GM12874 (cell line): ENCODE data around the gene LCMT2.

Experiments
- TF ChIP-seq, protein P1 (sequence below): IDR thresholded peaks from 2 replicates; pipeline ENCODE4 v1.5.1; 2011; ENCODE audit warnings: low read depth, mild to moderate bottlenecking, control low read depth, low read length, moderate library complexity; ENCODE audit not compliant: insufficient read depth

The LCMT2 gene

DNA sequence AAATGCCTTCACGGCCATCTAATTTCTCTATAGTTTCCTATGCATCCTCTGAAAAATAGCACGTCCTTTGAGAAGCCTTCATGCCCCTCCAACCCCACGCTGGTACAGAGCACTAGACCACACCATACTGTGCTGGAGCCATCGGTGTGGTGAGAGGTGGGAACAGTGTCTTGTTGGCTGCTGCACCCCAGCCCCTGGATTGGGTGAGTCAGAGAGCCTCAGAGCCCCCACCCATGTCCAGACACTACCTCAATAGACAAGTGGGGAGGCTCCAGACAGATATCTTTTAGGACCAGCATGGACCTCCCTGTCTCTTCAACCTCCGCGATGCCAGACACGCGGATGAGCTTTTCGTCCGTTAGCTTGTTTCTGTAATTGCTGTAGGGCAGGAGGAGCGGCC is 51.5 kb downstream of the LCMT2 start:
- TF ChIP-seq, protein P1, sequence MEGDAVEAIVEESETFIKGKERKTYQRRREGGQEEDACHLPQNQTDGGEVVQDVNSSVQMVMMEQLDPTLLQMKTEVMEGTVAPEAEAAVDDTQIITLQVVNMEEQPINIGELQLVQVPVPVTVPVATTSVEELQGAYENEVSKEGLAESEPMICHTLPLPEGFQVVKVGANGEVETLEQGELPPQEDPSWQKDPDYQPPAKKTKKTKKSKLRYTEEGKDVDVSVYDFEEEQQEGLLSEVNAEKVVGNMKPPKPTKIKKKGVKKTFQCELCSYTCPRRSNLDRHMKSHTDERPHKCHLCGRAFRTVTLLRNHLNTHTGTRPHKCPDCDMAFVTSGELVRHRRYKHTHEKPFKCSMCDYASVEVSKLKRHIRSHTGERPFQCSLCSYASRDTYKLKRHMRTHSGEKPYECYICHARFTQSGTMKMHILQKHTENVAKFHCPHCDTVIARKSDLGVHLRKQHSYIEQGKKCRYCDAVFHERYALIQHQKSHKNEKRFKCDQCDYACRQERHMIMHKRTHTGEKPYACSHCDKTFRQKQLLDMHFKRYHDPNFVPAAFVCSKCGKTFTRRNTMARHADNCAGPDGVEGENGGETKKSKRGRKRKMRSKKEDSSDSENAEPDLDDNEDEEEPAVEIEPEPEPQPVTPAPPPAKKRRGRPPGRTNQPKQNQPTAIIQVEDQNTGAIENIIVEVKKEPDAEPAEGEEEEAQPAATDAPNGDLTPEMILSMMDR, result no peak

DNA sequence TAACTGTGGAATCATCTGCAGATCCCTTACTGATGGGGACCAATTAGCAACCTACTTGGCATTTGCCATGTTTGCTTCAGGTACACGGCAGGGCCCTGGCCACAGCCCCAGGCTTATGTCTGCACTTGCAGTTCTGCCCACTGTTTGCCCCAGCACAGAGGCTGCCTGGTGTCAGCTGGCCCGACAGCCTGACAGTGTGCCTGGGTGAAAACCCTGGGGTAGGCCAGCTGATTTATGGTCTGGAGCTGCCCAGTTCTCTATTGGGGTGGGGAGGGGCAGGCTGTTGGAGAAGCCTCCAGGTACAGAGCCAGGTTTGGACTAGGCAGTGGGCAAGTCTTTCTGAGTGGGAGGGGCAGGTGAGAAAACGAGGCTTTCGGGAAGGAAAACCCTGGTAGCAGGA is 52.5 kb downstream of the LCMT2 start:
- TF ChIP-seq, protein P1, result no peak

DNA sequence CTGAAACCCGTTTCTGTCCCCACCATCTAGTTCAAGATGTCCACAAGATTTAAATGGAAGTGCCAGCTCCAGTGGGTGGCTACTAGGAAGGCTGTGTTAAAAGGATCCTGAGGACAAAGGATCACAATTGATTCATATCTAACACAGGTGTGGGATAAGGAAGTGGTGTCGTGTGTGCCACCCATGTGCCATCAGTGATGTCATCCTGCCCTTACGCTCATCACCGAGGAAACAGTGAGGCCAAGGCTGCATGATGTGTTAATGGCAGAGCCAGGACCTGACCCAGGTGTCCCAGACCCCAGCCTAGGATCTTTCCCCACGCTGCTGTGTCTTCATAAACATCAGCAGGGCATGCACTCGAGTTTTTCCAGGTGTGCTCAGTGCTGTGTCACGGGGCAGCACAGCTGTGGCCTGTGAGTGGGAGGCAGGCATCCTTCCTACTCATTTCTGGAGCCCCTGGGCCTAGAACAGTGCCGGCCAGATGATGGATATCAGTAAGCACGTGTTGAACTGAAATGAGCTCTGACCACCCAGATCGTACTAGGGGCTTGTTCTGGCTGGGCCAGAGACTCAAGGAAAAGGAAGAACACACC is 53.0 kb downstream of the LCMT2 start:
- TF ChIP-seq, protein P1, result no peak

DNA sequence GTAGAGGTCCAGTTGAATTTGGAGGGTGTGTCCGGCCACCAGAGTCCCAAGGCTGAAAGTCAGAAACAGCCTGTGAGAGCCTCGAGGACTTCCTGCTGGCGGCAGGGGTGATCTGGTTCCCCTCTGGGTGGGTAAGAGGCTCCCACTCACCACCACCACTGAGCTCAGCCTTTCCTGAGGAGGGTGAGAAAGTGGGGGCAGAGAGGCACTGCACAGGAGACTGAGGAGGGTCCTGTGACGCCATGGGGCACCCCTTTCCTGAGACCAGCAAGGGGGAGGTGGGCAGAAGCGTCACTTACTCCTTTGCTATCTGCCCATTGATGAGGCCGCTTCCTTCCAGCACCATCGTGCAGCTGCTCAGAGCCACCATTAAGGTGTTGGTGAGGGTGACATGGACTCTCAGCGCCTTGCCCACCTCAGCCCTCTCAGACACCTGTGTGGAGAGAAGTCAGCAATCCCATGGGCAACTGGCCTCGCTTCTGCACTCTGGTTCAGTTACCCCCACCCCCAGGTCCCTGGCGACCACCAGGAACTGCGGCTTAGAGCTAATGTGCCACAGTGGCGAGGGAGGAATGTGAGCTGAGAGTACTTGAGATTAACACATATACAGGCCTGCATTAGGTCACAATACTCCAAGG is 53.7 kb downstream of the LCMT2 start:
- TF ChIP-seq, protein P1, result no peak

DNA sequence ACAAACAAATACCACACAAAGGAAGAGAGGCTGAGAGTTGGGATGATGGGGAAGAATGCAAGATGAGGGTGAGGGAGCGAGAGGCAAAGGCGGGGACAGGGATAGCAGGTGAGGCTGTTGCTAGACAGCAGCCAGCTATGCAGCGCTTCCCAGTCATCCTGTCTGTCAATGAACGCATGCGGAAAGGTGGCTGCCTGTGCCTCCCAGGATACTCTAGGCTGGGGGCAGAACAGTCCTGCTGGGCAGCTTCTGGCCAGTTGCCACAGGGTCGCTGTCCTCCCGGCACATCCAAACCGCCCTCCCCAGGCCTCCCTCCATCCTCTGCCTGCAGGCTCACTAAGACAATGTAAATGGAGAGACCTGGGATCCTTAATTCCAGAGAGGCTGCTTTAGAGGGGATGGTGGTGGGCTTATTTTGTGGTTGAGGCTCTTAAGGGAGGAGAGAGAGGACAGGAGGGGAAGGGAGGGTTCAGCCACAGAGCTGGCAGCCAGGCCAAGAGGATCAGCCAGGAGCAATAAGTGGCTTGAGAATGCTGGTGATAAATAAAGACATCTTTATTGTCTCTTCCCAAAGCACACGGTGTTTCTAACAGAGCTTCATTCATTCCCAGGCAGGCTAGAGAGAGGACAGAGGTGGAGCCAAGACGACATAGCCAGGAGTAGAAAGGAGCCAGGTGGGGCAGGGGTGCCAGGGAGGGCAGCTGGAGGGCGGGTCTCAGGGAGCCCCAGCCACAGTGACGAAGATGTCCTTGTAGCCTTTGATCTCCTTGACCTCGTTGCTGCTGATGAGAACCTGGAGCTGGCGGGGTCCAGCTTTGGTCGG is 54.4 kb downstream of the LCMT2 start:
- TF ChIP-seq, protein P1, result no peak

DNA sequence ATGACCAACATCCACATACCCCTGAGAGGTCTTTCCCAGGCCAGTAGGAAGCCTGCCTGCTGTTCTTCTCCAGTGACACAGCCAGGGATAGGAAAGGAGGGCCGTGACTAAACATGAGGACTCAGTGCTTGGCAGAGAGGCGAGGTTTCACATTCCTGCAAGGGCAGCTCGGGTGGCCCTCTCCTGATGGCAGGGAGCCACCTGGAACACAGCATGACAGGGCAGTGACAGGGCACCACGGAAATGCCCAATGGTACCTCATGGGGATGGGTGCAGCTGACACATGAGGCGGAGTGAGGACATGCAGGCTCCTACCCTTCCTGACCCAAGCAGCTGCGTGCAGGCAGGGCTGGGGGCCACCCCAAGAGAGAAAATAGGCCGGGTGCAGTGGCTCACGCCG is 56.2 kb downstream of the LCMT2 start:
- TF ChIP-seq, protein P1, result no peak
